ENCODE results near the gene PTGIS.
"Not testable (repeated sequence)": the region's sequence is repeated elsewhere in the genome, so short reads cannot be mapped to it uniquely, and the experiment has no call there.

Gene PTGIS

DNA sequence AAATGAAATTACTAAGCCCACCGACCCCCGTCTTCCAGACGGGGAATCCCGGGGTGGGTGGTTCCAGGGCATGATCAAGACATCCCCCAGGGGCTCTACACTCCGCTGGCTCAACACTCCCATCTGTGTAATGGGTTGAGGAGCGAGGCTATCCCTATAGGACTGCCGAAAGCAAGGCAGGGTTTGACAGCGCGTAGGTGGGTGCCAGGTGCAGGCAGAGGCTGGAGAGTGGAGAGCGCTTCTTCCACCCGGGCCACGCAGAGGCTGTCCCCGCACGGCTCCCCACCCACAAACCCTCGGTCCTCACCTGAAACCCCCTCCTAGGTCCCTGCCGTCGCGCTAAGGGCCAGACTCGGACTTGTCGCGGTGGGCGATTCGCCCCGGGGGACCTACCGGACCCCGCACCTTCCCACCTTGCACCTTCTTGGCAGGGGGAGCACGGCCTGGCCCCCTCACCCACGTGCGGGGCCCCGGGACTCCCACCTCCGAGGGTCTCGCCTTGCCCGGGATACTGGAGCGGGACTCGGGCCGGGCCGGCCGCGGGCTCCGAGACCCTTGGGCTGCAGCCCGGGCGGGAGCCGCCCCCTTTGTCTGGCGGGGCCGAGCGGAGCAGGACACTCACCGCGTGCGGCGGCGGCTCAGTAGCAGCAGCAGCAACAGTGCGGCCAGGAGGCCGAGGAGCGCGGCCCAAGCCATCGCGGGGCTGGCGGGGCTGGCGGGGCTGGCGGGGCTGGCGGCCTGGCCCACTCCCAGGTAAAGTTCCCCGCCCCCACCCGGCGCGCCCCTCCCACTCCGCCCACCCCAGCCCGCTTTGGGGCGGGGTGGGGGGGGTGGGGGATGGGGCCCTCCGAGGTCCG lies at the start of gene PTGIS:
Gene PTGIS, minus strand, starts transcription at position 717 of the 857 bp plus-strand sequence. Its CDS starts 21 bp downstream, at position 696.
- DNase-seq (ENCODE audit: low spot score), result no peak

DNA sequence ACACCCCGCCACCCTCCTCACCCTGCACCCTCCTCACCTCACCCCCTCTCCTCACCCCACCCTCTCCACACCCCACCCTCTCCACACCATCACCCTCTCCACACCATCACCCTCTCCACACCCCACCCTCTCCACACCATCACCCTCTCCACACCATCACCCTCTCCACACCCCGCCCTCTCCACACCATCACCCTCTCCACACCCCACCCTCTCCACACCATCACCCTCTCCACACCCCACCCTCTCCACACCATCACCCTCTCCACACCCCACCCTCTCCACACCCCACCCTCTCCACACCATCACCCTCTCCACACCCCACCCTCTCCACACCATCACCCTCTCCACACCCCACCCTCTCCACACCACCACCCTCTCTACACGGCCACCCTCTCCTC lies 49.5 kb upstream of the PTGIS start:
- DNase-seq (ENCODE audit: low spot score), result not testable (repeated sequence)

DNA sequence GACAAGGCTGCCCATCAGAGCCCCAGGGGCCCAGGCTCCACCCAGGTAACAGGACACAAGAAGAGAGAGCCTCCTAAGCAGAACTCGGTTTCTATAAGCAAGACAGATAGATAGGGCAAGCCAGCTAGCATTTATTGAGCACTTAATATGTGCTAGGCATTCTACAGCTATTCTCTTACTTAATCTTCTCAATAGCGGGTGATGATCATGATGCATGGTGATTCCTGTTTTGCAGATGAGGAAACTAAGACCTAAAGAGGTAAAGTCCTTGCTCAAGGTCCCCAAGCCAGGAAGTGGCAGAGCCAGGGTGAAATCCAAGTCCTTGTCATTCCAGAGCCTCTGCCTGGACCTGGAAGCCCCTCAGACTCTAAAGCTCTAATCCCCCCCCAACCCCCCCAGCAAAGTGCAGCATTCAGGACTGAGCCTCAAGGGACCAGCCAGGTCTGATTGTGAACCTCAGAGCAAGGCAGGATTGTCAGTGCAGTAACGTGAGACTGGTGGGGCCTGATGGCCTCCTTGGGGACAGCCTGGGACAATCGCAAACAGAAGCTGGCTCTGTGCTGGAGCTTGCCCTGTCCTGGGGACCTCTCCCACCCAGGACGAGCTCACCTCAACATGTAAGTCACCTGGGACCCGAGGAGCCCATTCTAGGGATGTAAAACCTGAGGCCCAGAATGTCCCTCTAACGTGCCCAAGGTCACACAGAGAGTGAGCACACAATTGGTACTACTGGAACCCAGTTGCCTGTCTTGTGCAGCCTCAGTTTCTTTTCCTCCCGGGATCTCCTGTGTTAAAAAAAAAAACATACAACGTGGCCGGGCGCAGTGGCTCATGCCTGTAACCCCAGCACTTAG lies 48.4 kb upstream of the PTGIS start:
- no peak for DNase-seq (ENCODE audit: low spot score)

GRCh38 chr20:49615401-49616153 lies 47.6 kb upstream of the PTGIS start:
- DNase-seq (ENCODE audit: low spot score), result no peak

GRCh38 chr20:49615051-49615400 lies 47.1 kb upstream of the PTGIS start:
- DNase-seq (ENCODE audit: low spot score), result not testable (repeated sequence)

DNA sequence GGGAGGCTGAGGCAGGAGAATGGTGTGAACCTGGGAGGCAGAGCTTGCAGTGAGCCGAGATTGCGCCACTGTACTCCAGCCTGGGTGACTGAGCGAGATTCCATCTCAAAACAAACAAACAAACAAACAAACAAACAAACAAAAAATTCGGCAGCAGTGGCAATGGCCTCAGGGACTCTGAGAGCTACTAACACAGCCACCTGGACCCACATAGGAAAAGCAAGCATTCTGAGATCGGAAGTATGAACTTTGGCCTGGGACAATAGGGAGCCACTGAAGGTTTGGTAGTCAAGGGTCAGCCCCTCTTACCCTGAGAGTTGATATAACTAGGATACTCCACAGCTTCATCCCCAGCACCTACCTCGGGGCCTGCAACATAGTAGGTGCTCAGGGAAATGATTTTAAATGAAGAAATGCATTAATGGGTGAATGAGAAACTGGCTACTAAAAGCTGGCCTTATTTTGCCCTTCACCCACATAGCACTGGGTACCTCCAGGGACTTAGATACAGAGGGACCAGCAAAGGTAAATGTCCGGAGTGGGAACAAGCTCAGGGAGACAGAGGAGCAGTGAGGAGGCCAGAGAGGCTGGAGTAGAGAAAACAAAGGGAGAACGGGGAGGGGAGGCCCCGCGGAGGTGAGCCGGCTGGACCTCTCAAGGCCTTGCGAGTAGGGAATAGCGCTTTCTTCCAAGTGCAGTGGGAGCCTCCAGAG lies 46.6 kb upstream of the PTGIS start:
- no peak for DNase-seq (ENCODE audit: low spot score)

DNA sequence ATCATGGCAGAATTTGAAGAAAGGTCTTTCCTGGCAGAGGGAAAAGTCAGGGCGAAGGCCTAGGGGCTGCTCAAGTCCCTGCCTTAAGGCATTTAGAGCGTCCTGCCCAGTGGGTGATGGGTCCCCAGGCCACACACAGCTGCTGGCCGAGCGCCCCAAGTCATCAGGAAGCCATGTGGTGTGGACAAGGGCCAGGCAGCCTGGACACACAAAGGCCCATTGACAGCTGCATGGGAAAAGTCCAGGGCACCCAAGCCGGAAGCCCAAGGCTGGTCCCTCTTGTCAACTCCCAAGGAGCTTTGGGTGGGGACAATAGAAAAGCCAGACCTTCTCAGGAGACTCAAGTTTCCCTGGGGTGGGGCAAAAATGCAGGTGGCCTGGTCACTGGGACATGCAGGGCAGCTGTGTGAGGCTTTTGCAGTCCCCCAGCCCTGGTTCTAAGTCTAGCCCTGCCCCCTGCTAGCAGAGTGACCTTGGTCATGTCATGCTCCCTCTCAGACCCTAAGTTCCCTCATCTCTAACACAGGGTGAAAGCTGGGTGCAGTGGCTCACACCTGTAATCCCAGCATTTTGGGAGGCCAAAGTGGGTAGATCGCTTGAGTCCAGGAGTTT lies 44.3 kb upstream of the PTGIS start:
- no peak for DNase-seq (ENCODE audit: low spot score)

- DNase-seq (ENCODE audit: low spot score), result not testable (repeated sequence)
These were observed 43.7 kb upstream of the PTGIS start for GRCh38 chr20:49611539-49612126.

DNA sequence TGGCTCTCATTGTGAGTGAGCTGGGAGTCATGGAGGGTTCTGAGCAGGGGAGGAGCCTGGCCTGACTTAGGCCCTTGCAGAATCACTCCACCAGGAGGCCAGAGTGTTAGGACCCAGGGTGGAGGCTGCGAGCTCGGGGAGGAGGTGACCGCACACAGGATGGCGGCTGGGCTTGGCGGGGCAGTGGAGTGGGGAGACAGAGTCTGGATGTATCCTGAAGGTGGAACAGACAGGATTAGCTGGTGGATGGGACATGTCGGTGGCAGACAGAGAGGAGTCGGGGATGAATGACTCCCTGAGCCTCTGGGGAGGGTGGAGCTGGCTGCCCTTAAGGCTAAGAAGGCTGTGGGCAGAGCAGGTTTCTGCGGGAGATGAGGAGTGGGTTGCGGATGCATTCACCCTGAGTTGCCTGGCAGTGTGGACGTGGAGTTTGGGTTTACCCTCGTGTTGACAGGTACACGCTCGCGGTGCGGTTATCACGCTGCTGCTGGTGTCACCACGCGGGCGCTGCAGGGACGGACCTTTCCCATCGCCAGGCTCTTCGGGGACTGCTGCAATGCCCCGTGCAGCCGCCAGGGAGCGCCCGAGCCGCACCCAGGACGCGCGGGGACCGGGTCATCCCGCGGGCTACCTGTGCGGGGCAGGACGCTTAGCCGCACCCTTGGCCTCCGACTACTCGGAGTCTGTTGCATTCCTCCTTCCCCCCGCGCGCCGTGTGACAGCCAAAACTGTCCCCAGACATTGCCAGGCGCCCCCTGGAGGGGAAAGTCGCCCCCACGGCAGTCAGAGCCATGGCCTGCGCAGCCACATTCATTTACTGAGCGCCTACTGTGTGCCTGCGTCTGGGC lies 43.0 kb upstream of the PTGIS start:
- peak; percentile 75 for DNase-seq (ENCODE audit: low spot score)

DNA sequence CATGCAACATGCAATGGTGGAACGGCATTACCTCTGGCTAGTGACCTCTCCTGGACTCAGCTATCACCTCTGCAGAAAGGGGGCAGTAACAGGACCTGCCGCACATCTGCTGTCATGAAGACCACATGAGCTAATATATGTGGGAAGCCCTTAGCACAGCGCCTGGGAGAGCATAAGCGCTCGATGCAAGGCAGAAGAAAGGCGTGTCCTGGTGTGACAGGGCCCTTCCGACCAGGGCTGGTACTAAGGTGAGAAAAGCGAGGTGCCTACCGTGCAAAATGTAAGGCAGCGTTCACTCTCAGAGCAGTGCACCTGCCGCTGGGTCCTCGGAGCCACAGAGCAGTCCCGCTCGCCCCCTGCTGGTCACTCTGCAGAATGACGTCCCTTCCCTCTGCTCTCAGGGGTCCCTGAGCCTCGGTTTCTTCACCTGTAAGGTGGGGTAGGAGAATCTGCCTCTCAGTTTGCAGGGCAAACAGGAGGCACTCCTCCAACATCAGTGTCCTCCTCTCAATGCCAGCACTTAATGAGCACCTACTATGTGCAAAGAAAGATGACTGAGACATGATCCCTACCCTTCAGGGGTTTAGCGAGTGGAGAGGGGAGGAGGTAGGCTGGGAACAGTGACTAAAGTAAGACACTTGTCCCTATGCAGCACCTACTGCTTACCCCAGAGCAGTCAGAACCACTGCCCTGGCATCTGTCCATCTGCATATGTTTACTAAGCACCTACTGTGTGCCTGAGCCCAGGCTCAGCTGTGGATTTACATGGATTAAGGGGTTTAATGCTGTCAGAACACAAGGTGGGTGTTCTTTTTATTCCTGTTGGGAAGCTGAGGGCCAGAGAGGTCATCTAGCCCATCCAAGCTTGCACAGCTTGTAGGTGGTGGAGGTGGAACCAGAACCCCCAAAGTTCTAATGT lies 41.1 kb upstream of the PTGIS start:
- DNase-seq (ENCODE audit: low spot score), result peak; percentile 65

GRCh38 chr20:49607568-49607967 lies 39.6 kb upstream of the PTGIS start:
- no peak for DNase-seq (ENCODE audit: low spot score)

DNA sequence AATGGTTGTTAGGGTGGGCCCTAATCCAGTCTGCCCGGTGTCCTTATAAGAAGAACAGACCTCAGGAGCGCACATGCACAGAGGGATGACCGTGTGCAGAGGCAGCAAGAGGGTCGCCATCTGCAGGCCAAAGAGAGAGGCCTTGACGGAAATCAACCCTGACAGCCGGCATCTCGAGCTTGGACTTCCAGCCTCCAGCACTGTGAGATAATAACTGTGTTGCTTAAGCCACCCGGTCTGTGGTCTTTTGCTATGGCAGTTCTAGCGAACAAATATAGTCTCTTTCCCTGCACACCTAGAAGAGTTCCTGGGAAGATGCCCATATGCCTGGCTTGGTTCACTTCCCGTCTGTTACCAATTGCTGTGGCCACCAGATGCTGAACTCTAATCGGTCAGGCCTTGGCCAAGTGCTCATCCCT lies 35.3 kb upstream of the PTGIS start:
- no peak for DNase-seq (ENCODE audit: low spot score)

GRCh38 chr20:49602345-49603208 lies 34.6 kb upstream of the PTGIS start:
- no peak for DNase-seq (ENCODE audit: low spot score)

DNA sequence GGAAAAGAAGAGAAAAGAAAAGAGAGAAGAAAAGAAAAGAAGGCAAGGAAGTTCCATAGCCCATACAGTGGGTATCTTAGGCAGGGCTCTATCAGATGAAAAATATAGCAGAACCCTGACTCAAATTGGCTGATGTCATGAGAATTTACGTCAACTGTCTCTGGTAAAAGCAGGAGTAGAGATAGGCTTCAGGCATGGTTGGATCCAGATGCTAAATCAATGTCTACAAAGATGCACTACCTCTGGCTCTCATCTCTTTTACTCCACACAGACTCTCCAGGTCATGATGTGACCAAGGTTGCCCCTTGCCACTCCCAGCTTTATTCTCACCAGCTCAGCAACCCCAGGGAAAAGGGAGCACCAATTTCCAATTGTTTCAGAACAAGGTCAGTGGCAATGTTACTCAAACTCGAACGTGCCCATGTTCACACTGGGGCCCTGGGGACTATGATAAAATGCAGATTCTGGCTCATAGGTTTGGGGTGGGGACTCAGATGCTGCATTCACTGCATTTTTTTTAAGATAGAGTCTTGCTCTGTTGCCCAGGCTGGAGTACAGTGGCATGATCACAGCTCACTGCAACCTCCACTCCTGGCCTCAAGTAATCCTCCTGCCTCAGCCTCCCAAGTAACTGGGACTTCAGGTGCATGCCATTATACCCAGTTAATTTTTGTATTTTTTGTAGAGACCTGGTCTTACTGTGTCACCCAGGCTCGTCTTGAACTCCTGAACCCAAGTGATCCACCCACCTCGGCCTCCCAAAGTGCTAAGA lies 33.4 kb upstream of the PTGIS start:
- DNase-seq (ENCODE audit: low spot score), result no peak

DNA sequence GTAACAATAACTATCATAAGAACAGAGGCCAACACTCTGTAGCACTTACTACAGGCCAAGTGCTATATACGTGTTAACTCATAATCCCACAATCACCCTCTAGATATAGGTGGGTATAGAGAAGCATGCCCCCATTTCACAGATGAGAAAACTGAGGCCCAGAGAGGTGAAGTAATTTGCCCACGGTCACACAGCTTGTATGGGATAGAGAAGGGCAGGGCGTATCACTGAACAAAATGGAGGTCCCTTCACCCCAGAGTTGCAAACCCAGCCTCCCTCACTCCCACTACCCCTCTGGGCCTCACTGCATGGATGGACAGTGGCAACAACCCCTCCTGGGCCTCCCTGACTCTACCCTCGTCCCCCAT lies 31.8 kb upstream of the PTGIS start:
- DNase-seq (ENCODE audit: low spot score), result no peak

DNA sequence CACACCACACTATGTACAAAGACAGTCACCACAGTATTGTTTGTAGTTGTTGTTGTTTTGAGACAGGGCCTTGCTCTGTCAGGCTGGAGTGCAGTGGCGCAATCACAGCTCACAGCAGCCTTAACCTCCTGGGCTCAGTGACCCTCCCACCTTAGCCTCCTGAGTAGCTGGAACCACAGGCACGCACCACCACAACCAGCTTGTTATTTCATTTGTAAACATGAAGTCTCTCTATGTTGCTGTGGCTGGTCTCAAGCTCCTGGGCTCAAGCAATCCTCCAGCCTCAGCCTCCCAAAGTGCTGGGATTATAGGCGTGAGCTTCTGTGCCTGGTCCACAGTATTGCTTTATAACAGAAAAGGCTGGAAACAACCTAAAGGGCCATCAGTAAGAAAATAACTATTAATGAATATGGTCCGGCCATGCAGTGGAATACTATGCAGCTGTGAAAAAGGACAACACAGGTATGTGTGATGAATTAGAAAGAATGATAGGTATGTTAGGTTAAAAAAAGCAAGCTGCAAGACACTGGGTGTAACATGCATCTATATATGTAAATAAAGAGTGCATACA lies 30.0 kb upstream of the PTGIS start:
- no peak for DNase-seq (ENCODE audit: low spot score)
